Neural progenitor cell (in vitro differentiated cells): Measurements from ENCODE around the gene FBXO34.

ENCODE experiments used
- CTCF ChIP-seq: fragments of 200-600 bp; sonication (generic); IDR thresholded peaks from 2 replicates; pipeline ENCODE4 v1.5.1; 2017; ENCODE audit warnings: antibody characterized with exemption, mild to moderate bottlenecking
- EZH2phosphoT487 ChIP-seq: fragments of 200-600 bp; sonication (generic); IDR thresholded peaks from 2 replicates; pipeline ENCODE4 v1.6.1; 2017; ENCODE audit warnings: antibody characterized with exemption

DNA sequence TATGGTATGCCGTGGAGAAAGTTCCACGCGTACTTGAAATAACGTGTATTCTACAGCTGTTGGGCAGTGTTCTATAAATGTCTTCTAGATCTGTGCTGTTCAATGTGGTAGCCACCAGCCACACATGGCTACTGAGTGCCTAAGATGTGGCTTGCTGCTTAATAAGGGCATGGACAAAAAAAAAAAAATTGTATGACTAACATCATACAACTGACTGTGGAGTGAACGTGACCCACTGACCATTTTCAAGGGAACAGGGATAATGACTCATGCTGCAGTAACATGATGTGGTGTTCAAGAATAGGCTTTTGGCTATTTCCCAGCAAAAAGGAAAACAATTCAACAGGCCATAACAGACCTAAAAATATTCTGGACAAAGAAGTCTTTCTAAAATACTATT, 127.5 kb downstream of the FBXO34 start:
- no peak for TF ChIP-seq CTCF
- TF ChIP-seq EZH2phosphoT487: no peak
